Mesendoderm (in vitro differentiated cells): ENCODE data around the gene VSTM2L.
A peak's percentile ranks its signal among the peaks of the same experiment; 100 is the strongest.

Experiments used
- DNase-seq: peaks from one replicate; pipeline ENCODE4 v3.0.0; 2013
- H2AK5ac ChIP-seq: 2 replicates; pipeline ENCODE4 v1.6.1; 2013; ENCODE audit warnings: low read length, inconsistent platforms
- H2BK120ac ChIP-seq: 2 replicates; pipeline ENCODE4 v1.6.1; 2013; ENCODE audit warnings: low read depth, mild to moderate bottlenecking, low read length, moderate library complexity, mixed read lengths
- H2BK15ac ChIP-seq: replicated peaks from 2 replicates; pipeline ENCODE4 v1.6.1; 2013; ENCODE audit warnings: low read depth, mild to moderate bottlenecking, moderate library complexity
- H2BK5ac ChIP-seq: 2 replicates; pipeline ENCODE4 v1.6.1; 2013; ENCODE audit warnings: low read length, inconsistent platforms
- H3K18ac ChIP-seq: 2 replicates; pipeline ENCODE4 v1.6.1; 2013; ENCODE audit warnings: mild to moderate bottlenecking, low read length, mixed read lengths
- H3K23ac ChIP-seq: one replicate; pipeline ENCODE4 v1.6.1; 2013; ENCODE audit warnings: low read length
- H3K27ac ChIP-seq: 2 replicates; pipeline ENCODE4 v1.5.1; 2013; ENCODE audit warnings: low read depth, mild to moderate bottlenecking, inconsistent platforms, low read length, moderate library complexity
- H3K27me3 ChIP-seq: 2 replicates; pipeline ENCODE4 v1.6.1; 2013; ENCODE audit warnings: low read length, control low read depth, mild to moderate bottlenecking, inconsistent platforms; ENCODE audit not compliant: insufficient read depth, poor library complexity
- H3K36me3 ChIP-seq: 2 replicates; pipeline ENCODE4 v1.6.1; 2013; ENCODE audit warnings: low read length, inconsistent platforms; ENCODE audit not compliant: control insufficient read depth, insufficient read depth
- H3K4ac ChIP-seq: one replicate; pipeline ENCODE4 v1.6.1; 2013; ENCODE audit warnings: low read depth, mild to moderate bottlenecking, low read length, moderate library complexity
- H3K4me1 ChIP-seq: 2 replicates; pipeline ENCODE4 v1.6.1; 2013; ENCODE audit warnings: low read depth, low read length, inconsistent platforms; ENCODE audit not compliant: control insufficient read depth
- H3K4me2 ChIP-seq: 2 replicates; pipeline ENCODE4 v1.6.1; 2013; ENCODE audit warnings: low read length
- H3K4me3 ChIP-seq: 2 replicates; pipeline ENCODE4 v1.5.1; 2013; ENCODE audit warnings: mild to moderate bottlenecking, low read length
- H3K56ac ChIP-seq: one replicate; pipeline ENCODE4 v1.6.1; 2013; ENCODE audit warnings: low read length
- H3K79me1 ChIP-seq: 2 replicates; pipeline ENCODE4 v1.6.1; 2013; ENCODE audit warnings: low read length, inconsistent platforms
- H3K79me2 ChIP-seq: 2 replicates; pipeline ENCODE4 v1.6.1; 2013; ENCODE audit warnings: mild to moderate bottlenecking, low read length; ENCODE audit not compliant: control insufficient read depth, insufficient read depth
- H3K9ac ChIP-seq: 2 replicates; pipeline ENCODE4 v1.6.1; 2013; ENCODE audit warnings: low read length, inconsistent platforms
- H4K5ac ChIP-seq: one replicate; pipeline ENCODE4 v1.6.1; 2013; ENCODE audit warnings: low read length
- H4K8ac ChIP-seq: one replicate; pipeline ENCODE4 v1.6.1; 2013; ENCODE audit warnings: low read depth, mild to moderate bottlenecking, control low read depth, low read length, moderate library complexity
- WGBS: extraction: QIAGEN DNeasy Blood & Tissue Kit; methylation state at CpG from one replicate; pipeline ENCODE4 v1.1.7; 2013; ENCODE audit warnings: low lambda C conversion rate, missing lambda C conversion rate; ENCODE audit not compliant: insufficient coverage; ENCODE audit errors: extremely low coverage; 5-methylcytosine and 5-hydroxymethylcytosine counted together

VSTM2L gene

DNA sequence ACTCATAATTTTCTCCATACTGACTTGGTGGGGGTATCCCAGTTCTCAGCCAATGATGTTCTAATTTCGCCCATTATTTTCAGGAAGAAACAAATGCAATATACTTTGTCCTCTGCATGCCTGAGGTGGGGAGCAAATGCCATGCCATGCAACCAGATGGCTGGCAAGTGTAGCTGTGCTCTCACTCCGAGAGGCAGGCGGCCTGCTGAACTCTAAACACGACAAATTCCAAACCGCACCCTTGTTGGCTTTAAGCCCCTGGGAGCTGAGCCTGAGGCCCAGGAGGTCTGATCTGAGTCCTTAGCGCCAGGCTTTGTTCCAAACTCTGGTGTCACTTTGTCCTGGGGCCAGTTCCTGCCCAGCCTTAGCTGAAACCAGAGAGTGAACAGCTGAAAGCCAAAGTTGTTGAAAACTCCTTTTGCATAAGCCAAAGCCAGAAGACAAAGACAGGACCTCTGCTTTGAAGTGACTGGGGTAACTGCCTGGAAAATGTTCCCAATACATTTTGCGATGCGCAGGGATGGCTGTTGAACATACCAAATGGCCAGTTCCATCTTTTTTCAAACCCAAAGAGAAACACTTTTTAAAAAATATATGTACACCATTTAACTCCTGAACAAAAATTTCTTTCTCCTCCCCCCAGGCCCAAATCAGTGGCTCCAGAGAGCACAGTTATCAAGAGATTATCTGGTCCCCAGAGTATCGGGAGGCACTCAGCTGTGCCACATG is 84.1 kb downstream of the VSTM2L start:
- peak; percentile 41 for DNase-seq
- Histone ChIP-seq H3K27ac (no peak overlapping the region), H3K36me3 (peaks cover 3% of the 10 kb centered on the region), H3K4me3 (no peak overlapping the region), H2AK5ac (no peak overlapping the region), H4K5ac (no peak overlapping the region), H3K23ac (no peak overlapping the region), H2BK5ac (no peak overlapping the region), H3K18ac (no peak overlapping the region), H3K56ac (no peak overlapping the region), H2BK120ac (no peak overlapping the region), H3K4me1 (no peaks in the 10 kb centered on the region), H3K79me2 (no peaks in the 10 kb centered on the region), H3K4me2 (no peak overlapping the region), H4K8ac (no peak overlapping the region), H3K27me3 (no peaks in the 10 kb centered on the region), H3K4ac (no peak overlapping the region), H3K9ac (no peak overlapping the region), H3K79me1 (no peaks in the 10 kb centered on the region), H2BK15ac (no peak overlapping the region)
- no CpG with 5 or more reads among the region's 9 CpGs for WGBS

DNA sequence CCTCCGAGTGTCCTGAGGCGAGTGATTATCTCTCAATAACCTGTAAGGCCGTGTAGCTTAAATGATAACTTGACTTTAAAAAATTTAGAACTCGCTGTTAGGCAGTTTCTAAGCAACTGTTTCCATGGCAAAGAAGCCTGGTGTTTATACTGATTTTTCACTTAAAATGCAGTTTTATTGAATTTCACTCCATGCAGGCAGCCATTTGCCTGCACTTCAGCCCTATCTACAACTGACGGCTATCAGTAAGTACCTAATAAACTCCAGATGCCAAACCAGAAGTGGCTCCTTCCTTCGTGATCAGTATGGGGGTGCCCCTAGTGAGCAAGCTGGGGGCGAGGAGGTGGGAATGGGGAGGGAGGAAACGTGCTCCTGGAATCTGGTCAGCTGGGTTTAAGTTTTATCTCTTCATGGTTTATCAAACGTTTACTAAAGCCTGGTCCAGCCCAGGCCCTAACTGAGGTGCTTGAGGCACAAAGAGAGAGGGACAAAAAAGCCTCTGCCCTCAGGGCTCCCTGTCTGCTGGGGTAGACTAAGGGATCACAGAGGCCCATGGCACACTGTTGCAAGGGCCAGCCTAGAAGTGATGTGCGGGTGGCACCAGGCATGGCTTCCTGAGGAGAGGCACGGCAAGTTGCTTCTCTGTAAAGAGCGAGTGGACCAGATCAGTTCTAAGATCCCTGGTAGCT is 84.8 kb downstream of the VSTM2L start:
- peak overlapping the region; percentile 28 for H3K56ac ChIP-seq
- H3K27ac ChIP-seq = no peak overlapping the region
- H3K18ac ChIP-seq = no peak overlapping the region
- no peaks in the 10 kb centered on the region for H3K79me2 ChIP-seq
- H3K79me1 ChIP-seq = no peaks in the 10 kb centered on the region
- no peak overlapping the region for H4K5ac ChIP-seq
- no peaks in the 10 kb centered on the region for H3K4me1 ChIP-seq
- H3K9ac ChIP-seq = no peak overlapping the region
- no CpG with 5 or more reads among the region's 12 CpGs for WGBS
- no peak overlapping the region for H2AK5ac ChIP-seq
- no peak overlapping the region for H3K4me2 ChIP-seq
- no peaks in the 10 kb centered on the region for H3K27me3 ChIP-seq
- H4K8ac ChIP-seq = no peak overlapping the region
- H3K4me3 ChIP-seq = no peak overlapping the region
- H3K4ac ChIP-seq = no peak overlapping the region
- H2BK5ac ChIP-seq = no peak overlapping the region
- no peak overlapping the region for H2BK15ac ChIP-seq
- H3K23ac ChIP-seq = no peak overlapping the region
- DNase-seq = peak; percentile 66
- H3K36me3 ChIP-seq = peaks cover 3% of the 10 kb centered on the region
- no peak overlapping the region for H2BK120ac ChIP-seq

DNA sequence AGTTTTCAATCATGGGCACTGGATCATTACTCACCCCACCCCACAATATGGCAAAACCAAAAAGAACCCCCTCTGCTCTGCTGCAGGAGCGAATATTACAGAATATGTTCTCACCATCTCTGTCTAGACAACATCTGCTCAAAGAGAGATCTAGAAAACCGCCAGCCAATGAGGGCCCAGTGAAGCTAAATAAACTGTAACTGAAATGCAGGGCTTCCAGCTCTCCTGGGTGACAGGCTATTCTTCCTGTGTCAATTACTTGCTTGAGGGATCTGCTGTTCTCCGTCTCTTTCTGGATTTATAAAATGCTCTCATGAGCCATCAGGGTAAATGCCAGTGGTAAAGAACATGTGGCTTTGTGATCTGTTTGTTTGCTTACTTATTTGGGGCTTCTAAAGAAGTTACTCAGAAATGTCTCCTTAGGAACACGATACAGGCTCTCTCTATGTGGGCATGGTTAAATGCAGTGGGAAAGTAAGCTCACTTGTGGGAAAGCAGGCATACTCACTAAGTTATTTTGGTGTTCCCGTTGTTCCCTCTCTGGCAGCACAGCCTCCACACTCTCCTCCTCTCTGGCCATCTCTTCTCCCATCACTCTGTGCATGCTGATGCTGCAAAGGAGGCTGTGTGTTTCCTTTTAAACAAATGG is 85.5 kb downstream of the VSTM2L start:
- Histone ChIP-seq H3K4me2 (no peak overlapping the region), H3K23ac (no peak overlapping the region), H3K36me3 (peaks cover 3% of the 10 kb centered on the region), H4K5ac (no peak overlapping the region), H3K9ac (no peak overlapping the region), H3K56ac (no peak overlapping the region), H3K4me1 (no peaks in the 10 kb centered on the region), H3K18ac (no peak overlapping the region), H2BK120ac (no peak overlapping the region), H2AK5ac (no peak overlapping the region), H4K8ac (no peak overlapping the region), H2BK15ac (no peak overlapping the region), H2BK5ac (no peak overlapping the region), H3K79me2 (no peaks in the 10 kb centered on the region), H3K27me3 (no peaks in the 10 kb centered on the region), H3K4ac (no peak overlapping the region), H3K27ac (no peak overlapping the region), H3K4me3 (no peak overlapping the region), H3K79me1 (no peaks in the 10 kb centered on the region)
- DNase-seq = no peak
- WGBS = no CpG with 5 or more reads among the region's 5 CpGs

DNA sequence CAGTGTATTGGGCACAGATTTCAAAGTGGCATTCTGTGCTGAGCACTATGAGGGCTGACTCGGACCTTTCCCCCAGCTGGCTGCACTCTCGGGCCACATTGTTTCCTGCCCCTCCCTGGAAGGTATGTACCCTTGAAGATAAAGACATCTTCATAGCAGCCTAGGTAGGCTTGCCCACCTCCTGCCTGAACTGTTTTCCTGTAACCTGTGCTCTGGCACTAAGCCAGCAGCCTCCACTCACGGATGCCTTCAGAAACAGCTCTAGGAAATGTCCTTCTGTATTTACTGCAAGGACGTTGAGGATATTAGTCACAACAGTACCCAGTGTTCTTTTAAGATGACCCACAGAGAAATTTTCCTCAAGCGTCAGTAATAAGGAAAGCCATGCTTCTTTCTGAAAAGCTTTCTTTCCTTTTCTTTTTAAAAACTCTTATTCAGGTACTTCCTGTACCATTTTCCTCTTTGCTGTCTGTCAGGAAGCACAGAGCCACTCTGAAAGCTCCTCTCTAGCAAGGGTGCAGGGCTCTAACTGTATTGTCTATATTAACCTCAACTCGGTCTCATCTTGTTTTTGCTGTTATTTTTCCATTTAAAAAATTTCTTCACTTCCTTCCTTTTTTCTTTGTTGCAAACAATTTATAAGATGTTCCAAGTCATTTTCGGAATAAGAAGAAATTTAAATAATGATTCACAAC is 86.8 kb downstream of the VSTM2L start:
- no peaks in the 10 kb centered on the region for H3K79me1 ChIP-seq
- H3K79me2 ChIP-seq = no peaks in the 10 kb centered on the region
- H4K8ac ChIP-seq = no peak overlapping the region
- no peak overlapping the region for H3K4ac ChIP-seq
- no peak overlapping the region for H3K4me2 ChIP-seq
- no CpG with 5 or more reads among the region's 7 CpGs for WGBS
- H2BK15ac ChIP-seq = no peak overlapping the region
- H3K4me1 ChIP-seq = no peaks in the 10 kb centered on the region
- H3K9ac ChIP-seq = no peak overlapping the region
- peaks cover 3% of the 10 kb centered on the region for H3K36me3 ChIP-seq
- H2BK5ac ChIP-seq = no peak overlapping the region
- no peak overlapping the region for H2AK5ac ChIP-seq
- H3K56ac ChIP-seq = no peak overlapping the region
- H3K27ac ChIP-seq = no peak overlapping the region
- no peak for DNase-seq
- H3K23ac ChIP-seq = no peak overlapping the region
- no peaks in the 10 kb centered on the region for H3K27me3 ChIP-seq
- H2BK120ac ChIP-seq = no peak overlapping the region
- H4K5ac ChIP-seq = no peak overlapping the region
- no peak overlapping the region for H3K4me3 ChIP-seq
- no peak overlapping the region for H3K18ac ChIP-seq

DNA sequence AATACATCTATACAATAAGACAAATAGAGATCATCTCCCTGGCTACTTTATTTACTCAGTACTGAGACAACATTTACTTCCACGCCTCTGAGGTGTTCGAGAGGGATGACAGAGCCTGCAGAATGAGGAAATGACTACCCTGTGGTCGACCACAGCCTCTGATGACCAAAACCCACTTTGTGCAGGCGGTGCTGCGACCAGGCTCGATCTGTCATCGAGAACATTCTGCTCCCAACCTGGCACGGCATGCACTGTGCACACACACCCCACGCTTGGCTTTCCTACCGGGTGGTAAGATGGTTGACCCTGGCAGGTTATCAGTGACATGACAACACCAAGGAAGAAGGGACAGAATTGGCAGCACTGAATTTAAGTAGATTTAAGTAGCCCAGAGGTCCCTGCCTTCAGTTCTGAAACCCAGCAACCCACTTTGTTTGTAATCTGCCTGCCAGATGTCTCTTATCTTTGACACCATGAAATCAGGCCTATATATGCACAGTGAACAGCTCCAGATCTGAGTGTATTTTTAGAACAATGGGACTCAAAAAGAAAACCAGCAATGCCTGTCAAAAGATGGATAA is 87.7 kb downstream of the VSTM2L start:
- DNase-seq = no peak
- H3K18ac ChIP-seq = no peak overlapping the region

More for the DNA sequence above, 87.7 kb downstream of the VSTM2L start:
- no peak overlapping the region for H2BK120ac ChIP-seq
- no peak overlapping the region for H2BK5ac ChIP-seq
- no peaks in the 10 kb centered on the region for H3K4me1 ChIP-seq
- H2BK15ac ChIP-seq = no peak overlapping the region
- no peak overlapping the region for H4K5ac ChIP-seq
- H3K27me3 ChIP-seq = no peaks in the 10 kb centered on the region
- no peak overlapping the region for H4K8ac ChIP-seq
- H3K9ac ChIP-seq = no peak overlapping the region
- H3K79me2 ChIP-seq = no peaks in the 10 kb centered on the region
- H3K27ac ChIP-seq = no peak overlapping the region
- H3K56ac ChIP-seq = no peak overlapping the region
- no peak overlapping the region for H3K4me2 ChIP-seq
- H3K79me1 ChIP-seq = no peaks in the 10 kb centered on the region
- peaks cover 3% of the 10 kb centered on the region for H3K36me3 ChIP-seq
- H2AK5ac ChIP-seq = no peak overlapping the region
- H3K23ac ChIP-seq = no peak overlapping the region
- H3K4ac ChIP-seq = no peak overlapping the region
- no CpG with 5 or more reads among the region's 10 CpGs for WGBS
- no peak overlapping the region for H3K4me3 ChIP-seq
